KOPT-K1 (cell line): ENCODE results near the gene SCCPDH.

ENCODE experiments used
- H3K27ac ChIP-seq: fragments of 200-600 bp; sonication (generic); 2 replicates; pipeline ENCODE4 v1.5.1; 2016; ENCODE audit warnings: antibody characterized with exemption, mild to moderate bottlenecking, low read depth, low read length; ENCODE audit not compliant: poor library complexity, severe bottlenecking
- H3K36me3 ChIP-seq: fragments of 200-600 bp; sonication (generic); 2 replicates; pipeline ENCODE4 v1.5.1; 2017; ENCODE audit warnings: antibody characterized with exemption, mild to moderate bottlenecking, low read length, moderate library complexity; ENCODE audit not compliant: insufficient read depth
- H3K9me3 ChIP-seq: fragments of 200-600 bp; sonication (generic); 2 replicates; pipeline ENCODE4 v1.5.1; 2017; ENCODE audit warnings: antibody characterized with exemption, low read length, mild to moderate bottlenecking; ENCODE audit not compliant: insufficient read depth, poor library complexity, severe bottlenecking

SCCPDH gene

GRCh38 chr1:246753670-246754535 is 29.7 kb downstream of the SCCPDH start:
- Histone ChIP-seq H3K9me3 (no peaks in the 10 kb centered on the region), H3K36me3 (peaks cover 52% of the 10 kb centered on the region), H3K27ac (no peak overlapping the region)

- Histone ChIP-seq H3K27ac (no peak overlapping the region), H3K9me3 (no peaks in the 10 kb centered on the region), H3K36me3 (peaks cover 56% of the 10 kb centered on the region)
Observed at GRCh38 chr1:246755419-246755818, 31.2 kb downstream of the SCCPDH start.

GRCh38 chr1:246760422-246761347 is 36.5 kb downstream of the SCCPDH start:
- H3K9me3 ChIP-seq = no peaks in the 10 kb centered on the region
- no peak overlapping the region for H3K27ac ChIP-seq
- H3K36me3 ChIP-seq = peaks cover 81% of the 10 kb centered on the region

- Histone ChIP-seq H3K9me3 (no peaks in the 10 kb centered on the region), H3K27ac (no peak overlapping the region), H3K36me3 (peaks cover 82% of the 10 kb centered on the region)
Observed at GRCh38 chr1:246761396-246761795, 37.2 kb downstream of the SCCPDH start.

GRCh38 chr1:246765521-246765920 is 41.3 kb downstream of the SCCPDH start:
- H3K9me3 ChIP-seq = no peaks in the 10 kb centered on the region
- no peak overlapping the region for H3K27ac ChIP-seq
- H3K36me3 ChIP-seq = peaks cover 98% of the 10 kb centered on the region

- H3K36me3 ChIP-seq = peaks cover 97% of the 10 kb centered on the region
- no peak overlapping the region for H3K27ac ChIP-seq
- H3K9me3 ChIP-seq = no peaks in the 10 kb centered on the region
Observed at GRCh38 chr1:246768403-246769020, 44.3 kb downstream of the SCCPDH start.

GRCh38 chr1:246769306-246769705 is 45.1 kb downstream of the SCCPDH start:
- Histone ChIP-seq H3K36me3 (peaks cover 96% of the 10 kb centered on the region), H3K9me3 (no peaks in the 10 kb centered on the region), H3K27ac (no peak overlapping the region)

- no peaks in the 10 kb centered on the region for H3K9me3 ChIP-seq
- peaks cover 94% of the 10 kb centered on the region for H3K36me3 ChIP-seq
- H3K27ac ChIP-seq = peak overlapping the region; percentile 74
Observed at GRCh38 chr1:246771366-246771765, 47.2 kb downstream of the SCCPDH start.

GRCh38 chr1:246772686-246773085 is 48.5 kb downstream of the SCCPDH start:
- peaks cover 96% of the 10 kb centered on the region for H3K36me3 ChIP-seq
- H3K27ac ChIP-seq = peak overlapping the region; percentile 74
- H3K9me3 ChIP-seq = no peaks in the 10 kb centered on the region

GRCh38 chr1:246773213-246773641 is 49.0 kb downstream of the SCCPDH start:
- Histone ChIP-seq H3K27ac (peak overlapping the region; percentile 74), H3K36me3 (peaks cover 96% of the 10 kb centered on the region), H3K9me3 (no peaks in the 10 kb centered on the region)

GRCh38 chr1:246775531-246776385 is 51.5 kb downstream of the SCCPDH start:
- Histone ChIP-seq H3K9me3 (no peaks in the 10 kb centered on the region), H3K27ac (no peak overlapping the region), H3K36me3 (peaks cover 96% of the 10 kb centered on the region)

GRCh38 chr1:246776923-246777322 is 52.7 kb downstream of the SCCPDH start:
- Histone ChIP-seq H3K36me3 (peaks cover 92% of the 10 kb centered on the region), H3K27ac (no peak overlapping the region), H3K9me3 (no peaks in the 10 kb centered on the region)

GRCh38 chr1:246778663-246779062 is 54.5 kb downstream of the SCCPDH start:
- H3K36me3 ChIP-seq = peaks cover 76% of the 10 kb centered on the region
- no peak overlapping the region for H3K27ac ChIP-seq

GRCh38 chr1:246779561-246780175 is 55.5 kb downstream of the SCCPDH start:
- H3K27ac ChIP-seq = no peak overlapping the region
- no peaks in the 10 kb centered on the region for H3K9me3 ChIP-seq
- H3K36me3 ChIP-seq = peaks cover 67% of the 10 kb centered on the region

More at GRCh38 chr1:246778663-246779062, 54.5 kb downstream of the SCCPDH start:
- H3K9me3 ChIP-seq = no peaks in the 10 kb centered on the region
